NCI-H748 (cell line): ENCODE data around the gene TRIM72.
"Not testable (repeated sequence)": the region's sequence is repeated elsewhere in the genome, so short reads cannot be mapped to it uniquely, and the experiment has no call there.

ENCODE experiments used
- DNase-seq: peaks from one replicate; lab custom pipeline; 2025; ENCODE audit not compliant: unreplicated experiment; lab: John Stamatoyannopoulos, UW

TRIM72 gene

DNA sequence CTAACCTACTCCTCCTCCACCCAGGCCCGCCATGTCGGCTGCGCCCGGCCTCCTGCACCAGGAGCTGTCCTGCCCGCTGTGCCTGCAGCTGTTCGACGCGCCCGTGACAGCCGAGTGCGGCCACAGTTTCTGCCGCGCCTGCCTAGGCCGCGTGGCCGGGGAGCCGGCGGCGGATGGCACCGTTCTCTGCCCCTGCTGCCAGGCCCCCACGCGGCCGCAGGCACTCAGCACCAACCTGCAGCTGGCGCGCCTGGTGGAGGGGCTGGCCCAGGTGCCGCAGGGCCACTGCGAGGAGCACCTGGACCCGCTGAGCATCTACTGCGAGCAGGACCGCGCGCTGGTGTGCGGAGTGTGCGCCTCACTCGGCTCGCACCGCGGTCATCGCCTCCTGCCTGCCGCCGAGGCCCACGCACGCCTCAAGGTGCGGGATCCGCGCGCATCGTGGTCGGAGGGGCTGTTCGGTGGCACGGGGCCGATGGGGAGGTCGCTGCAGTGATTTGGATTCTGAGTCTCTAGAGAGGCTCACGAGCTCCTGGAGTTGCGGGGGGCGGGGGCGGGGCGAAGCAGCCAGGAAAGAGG is 878 bp downstream of the TRIM72 start:
- peak; percentile 14 for DNase-seq

DNA sequence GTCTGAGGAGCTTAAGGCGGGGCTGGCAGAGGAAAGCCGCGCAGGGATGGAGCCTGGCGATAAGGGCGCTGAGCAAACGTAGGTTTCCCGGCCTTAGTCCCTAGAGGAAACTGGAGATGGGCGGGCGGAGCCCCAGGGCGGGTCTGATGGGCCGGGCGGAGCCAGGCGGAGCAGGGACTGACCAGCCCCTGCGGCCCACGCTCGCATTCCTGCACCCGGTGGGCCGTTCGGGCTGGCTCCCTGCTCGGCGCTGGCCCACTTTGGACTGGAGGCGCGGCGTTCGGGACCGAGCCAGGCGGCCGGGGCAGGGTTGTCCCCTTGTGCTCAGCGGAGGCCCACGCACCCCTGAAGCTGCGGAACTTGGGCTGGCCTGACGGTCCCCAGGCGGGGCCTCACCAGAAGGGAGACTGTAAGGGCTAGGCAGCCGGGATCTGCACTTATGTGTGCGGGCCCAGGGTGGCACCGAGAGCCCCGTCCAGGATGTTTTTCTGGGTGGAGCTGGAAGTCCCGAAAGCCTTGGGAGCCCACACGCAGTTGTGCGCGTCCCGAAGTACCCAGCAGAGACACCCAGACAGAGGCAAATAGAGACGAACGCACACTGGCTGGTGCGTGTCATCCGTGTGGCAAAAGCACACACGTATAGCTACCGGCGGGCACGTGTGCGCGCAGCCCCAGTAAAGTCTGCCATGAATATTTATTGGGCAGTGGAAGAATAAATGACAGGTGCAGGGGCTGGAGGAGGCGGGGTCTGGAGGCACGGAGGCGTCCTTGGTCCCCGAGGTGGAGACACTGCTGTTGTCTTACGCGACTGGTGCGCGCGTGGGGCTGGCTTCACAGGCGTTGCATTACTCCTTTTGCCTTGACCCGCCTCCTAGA is 1.6 kb downstream of the TRIM72 start:
- peak; percentile 52 for DNase-seq

DNA sequence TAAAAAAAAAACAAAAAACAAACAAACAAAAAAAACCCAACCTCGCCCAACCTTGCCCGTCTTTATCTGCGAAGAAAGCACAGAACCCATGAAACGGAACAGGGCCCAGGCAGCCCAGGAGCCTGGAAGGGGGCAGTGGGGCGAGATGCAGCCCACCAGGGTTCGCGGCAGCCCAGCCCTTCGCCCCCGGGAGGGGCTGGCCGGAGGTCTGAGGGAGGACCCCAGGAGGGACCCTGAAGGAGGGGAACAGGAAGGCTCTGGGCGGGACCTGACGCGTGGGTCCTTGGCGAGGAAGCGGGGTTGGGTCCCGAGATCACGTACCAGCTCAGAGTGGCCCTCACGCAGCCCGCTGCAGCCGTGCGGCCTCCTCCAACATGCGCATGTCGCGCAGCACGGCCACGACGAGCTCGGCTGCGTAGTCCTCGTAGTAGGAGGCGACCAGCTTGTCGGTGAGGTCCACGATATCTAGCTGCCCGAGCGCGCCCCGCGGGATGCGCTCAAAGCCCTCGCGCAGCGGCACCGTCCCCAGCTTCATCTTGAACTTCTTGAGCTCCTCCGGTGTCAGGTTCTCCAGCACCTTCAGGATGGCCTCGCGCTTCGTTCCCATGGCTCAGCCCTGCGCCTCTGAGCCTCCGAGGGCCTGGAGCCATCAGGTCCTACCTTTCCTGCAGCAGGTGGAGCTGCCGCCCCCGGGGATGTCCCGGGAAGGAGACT is 2.7 kb downstream of the TRIM72 start, which contains the start of gene PYDC1:
Gene PYDC1 (minus strand): TSS at position 714 of the 714 bp plus-strand sequence. CDS start 107 bp downstream, at position 607.
- no peak for DNase-seq

DNA sequence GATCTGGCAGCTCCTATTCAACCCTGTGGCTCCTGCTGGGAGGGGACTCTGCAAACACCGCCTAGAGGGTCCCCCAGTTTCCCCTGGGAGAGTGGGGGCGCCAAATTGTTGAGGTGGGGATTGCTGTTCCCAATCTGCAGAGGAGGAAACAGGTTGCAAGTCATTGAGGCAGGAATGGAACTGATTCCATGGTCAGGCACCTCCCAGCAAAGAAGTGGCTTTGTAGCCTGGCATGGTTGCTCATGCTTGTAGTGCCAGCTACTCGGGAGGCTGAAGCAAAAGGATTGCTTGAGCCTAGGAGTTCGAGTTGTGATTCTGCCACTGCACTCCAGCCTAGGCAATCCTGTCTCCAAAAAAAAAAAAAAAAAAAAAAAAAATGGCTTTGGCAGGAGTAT is 3.2 kb downstream of the TRIM72 start:
- no peak for DNase-seq

DNA sequence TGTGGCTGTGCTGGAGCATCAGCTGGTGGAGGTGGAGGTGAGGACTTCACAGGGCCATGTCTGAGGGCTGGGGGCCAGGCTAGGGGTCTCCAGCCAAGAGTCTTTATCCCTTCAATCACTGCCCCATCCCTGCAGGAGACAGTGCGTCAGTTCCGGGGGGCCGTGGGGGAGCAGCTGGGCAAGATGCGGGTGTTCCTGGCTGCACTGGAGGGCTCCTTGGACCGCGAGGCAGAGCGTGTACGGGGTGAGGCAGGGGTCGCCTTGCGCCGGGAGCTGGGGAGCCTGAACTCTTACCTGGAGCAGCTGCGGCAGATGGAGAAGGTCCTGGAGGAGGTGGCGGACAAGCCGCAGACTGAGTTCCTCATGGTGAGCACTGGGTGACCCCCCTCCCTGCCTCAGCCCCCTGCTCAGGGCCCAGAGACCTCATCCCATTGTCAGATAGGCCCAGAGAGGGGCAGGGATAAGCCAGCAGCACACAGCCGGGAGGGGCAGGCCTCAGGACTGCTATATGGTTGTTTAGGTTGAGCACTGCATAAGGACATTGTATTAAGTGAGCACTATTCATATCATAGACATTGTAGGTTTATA is 5.3 kb downstream of the TRIM72 start:
- no peak for DNase-seq

DNA sequence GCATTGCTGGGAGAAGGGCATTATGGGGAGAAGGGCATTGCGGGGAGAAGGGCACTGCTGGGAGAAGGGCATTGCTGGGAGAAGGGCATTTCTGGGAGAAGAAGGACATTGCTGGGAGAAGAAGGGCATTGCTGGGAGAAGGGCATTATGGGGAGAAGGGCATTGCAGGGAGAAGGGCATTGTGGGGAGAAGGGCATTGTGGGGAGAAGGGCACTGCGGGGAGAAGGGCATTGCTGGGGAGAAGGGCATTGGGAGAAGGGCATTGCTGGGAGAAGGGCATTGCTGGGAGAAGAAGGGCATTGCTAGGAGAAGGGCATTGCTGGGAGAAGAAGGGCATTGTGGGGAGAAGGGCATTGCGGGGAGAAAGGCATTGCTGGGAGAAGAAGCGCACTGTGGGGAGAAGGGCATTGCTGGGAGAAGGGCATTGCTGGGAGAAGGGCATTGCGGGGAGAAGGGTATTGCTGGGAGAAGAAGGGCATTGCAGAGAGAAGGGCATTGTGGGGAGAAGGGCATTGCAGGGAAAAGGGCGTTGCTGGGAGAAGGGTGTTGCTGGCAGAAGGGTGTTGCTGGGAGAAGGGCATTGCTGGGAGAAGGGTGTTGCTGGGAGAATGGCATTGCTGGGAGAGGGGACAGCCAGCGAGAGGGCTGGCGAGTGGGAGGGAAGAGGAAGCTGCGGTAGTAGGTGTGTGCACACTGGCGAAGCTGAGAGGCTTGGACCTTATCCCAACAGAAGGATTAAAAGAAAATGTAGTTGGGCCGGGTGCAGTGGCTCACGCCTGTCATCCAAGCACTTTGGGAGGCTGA is 7.6 kb downstream of the TRIM72 start:
- DNase-seq: no peak

DNA sequence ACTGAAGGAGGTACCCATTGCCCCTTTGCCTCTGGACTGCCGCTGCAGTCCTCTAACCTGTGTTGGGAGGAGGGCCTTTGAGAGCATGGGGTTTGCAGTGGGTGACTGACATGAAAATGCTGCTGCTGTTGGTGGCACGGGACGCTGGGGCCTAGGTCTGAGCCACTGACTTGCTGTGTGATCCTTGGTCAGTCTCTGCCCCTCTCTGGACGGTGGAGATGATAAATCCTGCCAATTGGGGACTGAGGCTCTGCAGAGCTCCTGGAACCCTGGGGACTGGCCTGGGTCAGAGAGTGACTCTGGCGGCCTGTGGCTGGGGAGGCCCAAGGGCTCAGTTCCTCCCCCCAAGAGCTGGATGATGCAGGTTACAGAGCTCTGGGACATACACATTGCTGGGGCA is 9.1 kb downstream of the TRIM72 start:
- no peak for DNase-seq

DNA sequence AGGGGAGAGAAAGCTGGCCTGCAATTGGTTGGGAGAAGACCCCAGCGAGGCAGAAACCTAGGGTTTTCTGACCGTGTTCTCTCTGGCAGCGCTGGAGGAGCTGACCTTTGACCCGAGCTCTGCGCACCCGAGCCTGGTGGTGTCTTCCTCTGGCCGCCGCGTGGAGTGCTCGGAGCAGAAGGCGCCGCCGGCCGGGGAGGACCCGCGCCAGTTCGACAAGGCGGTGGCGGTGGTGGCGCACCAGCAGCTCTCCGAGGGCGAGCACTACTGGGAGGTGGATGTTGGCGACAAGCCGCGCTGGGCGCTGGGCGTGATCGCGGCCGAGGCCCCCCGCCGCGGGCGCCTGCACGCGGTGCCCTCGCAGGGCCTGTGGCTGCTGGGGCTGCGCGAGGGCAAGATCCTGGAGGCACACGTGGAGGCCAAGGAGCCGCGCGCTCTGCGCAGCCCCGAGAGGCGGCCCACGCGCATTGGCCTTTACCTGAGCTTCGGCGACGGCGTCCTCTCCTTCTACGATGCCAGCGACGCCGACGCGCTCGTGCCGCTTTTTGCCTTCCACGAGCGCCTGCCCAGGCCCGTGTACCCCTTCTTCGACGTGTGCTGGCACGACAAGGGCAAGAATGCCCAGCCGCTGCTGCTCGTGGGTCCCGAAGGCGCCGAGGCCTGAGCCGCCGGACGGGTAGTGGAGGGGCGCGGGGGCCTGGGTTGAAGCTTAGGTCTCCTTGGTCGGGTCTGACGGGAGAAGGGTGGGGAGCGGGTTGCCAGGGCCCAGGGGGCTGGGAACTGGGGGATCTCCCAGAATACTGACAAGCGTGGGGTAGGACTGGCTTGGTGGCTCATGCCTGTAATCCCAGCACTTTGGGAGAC is 10.4 kb downstream of the TRIM72 start:
- no peak for DNase-seq

DNA sequence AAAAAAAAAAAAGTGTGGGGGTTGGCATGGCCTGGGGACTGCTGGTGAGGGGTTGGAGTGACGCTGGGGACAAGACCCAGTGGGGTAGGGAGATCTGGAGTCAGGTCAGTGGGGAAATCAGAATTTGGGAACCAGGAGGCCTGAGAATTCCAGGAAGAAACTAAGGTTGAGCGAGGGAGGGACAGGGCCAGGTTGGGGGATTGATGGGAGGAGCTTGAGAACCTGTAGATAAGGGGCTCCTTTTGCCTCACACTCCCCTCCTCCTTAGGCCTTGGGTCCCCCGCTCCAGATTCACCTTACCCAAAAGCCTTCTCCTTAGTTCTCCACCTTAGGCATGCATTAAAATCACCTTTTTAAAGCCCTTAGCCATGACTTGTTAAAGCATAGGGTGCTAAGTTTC is 11.3 kb downstream of the TRIM72 start:
- no peak for DNase-seq

DNA sequence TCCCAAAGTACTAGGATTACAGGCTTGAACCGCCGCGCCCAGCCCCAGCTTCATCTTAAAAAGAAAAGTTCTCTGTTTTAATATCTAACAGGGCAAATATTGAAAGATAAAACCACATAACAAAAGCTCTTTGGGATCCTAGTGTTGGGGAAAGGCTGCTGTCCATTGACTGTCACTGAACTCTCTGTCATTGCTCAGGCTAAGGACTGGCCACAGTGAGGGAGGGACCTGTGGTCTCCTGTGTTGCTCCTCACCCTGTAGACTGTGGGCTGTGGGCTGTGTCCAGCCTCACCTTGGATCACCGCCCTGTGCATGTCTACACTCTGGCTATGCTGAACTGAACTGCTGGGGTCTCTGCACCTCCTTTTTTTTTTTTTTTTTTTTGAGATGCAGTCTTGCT is 14.3 kb downstream of the TRIM72 start:
- DNase-seq: no peak

DNA sequence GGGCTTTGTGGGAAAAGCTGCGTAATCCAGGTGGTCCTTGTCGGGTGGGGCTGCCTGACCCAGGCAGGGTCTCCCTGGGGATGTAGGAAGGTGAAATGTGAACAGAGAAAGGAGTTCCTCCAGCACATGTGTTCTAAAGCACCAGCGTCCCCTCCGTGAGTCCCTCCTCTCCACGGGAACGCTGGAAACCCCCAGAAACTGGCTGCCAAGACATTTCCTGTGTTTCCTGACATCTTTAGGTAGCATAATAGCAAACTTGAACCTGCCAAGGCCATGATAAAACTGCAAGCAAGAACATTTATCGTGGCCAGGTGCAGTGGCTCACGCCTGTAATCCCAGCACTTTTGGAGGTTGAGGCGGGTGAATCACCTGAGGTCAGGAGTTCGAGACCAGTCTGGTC is 15.6 kb downstream of the TRIM72 start:
- no peak for DNase-seq

DNA sequence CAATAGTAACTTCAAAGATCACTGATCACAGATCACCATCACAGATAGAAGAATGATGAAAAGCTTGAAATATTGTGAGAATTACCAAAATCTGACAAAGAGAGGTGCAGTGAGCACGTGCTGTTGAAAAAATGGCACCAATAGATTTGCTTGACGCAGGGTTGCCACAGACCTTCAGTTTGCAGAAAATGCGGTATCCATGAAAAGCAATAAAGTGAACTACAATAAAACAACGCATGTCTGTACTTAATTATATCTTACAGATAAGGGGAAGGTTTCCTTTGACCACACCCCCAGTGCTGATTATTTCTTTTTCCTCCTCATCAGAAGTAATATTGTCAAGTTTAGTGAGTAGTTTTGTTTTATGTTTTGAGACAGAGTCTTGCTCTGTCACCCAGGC is 24.1 kb downstream of the TRIM72 start:
- no peak for DNase-seq

DNA sequence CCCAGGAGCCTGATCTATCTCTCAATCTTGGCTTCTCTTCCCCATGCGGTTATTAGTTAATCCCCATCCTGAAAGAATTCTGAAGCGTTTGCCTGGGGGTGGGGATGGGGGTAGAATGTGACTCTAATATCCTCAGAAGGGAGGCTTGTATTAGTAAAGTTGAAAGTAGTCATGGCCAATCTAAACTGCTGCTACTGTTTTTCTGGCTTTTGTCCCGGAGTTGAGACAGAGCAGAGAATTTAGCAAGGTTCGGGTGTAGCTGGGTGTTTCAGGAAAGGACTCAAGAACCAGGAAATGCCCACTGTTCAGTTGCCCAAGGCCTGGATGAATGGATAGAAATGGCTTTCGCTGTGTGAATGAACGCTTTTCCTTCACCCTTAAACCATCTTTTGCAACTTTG is 28.3 kb downstream of the TRIM72 start:
- DNase-seq: no peak

DNA sequence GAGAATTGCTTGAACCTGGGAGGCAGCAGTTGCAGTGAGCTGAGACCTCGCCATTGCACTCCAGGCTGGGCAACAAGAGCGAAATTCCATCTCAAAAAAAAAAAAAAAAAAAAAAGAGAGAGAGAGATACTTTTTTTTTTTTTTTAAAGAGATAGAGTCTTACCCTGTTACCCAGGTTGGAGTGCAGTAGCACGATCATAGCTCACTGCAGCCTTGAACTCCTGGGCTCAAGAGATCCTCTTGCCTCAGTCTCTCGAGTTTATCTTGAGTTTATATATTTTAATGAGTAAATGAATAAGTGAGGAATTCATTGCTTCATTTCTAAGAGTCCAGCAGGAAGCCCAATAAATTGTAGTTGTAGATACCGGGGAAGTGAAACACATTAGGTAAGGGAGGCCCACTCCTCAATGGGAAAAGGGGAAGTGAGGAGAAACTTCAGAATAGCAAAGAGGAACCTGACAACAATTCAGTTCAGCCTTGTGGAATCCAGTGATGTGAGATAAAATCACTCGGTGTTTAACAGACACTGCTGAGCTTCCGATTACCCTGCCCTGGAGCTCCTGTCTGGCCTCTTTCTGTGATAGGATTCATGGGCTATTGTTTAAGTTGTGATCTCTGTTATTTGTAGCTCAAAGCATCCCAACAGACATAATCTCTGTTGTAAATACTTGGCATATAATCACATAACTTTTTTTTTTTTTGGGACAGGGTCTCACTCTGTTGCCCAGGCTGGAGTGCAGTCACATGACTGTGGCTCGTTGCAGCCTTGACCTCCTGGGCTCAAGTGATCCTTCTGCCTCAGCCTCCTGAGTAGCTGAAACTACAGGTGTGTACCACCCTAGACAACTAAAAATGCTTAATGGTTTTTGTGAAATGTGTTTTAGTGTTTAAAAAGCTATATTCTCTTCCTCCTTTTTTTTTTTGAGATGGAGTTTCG is 30.1 kb downstream of the TRIM72 start:
- DNase-seq: no peak

DNA sequence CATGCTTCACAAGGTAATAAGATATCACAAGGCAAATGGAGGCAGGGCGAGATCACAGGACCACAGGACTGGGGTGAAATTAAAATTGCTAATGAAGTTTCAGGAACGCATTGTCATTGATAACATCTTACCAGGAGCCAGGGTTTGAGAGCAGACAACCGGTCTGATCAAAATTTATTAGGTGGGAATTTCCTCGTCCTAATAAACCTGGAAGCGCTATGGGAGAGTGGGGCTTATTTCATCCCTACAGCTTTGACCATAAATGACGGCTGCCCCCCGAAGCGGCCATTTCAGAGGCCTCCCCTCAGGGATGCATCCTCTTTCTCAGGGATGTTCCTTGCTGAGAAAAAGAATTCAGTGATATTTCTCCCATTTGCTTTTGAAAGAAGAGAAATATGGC is 31.7 kb downstream of the TRIM72 start:
- DNase-seq: not testable (repeated sequence)

DNA sequence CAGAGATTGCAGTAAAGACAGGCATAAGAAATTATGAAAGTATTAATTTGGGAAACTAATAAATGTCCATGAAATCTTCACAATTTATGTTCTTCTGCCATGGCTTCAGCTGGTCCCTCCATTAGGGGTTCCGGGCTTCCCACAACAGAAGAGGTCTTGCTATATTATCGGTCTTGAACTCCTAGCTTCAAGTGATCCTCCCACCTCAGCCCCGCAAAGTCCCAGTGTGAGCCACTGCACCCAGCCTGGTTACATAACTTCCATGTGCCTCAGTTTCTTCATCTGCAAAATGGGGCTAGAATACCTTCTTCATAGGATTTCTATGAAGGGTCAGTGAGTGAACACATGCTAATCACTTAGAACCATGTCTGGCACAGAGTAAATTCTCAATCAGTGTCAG is 32.4 kb downstream of the TRIM72 start:
- no peak for DNase-seq

DNA sequence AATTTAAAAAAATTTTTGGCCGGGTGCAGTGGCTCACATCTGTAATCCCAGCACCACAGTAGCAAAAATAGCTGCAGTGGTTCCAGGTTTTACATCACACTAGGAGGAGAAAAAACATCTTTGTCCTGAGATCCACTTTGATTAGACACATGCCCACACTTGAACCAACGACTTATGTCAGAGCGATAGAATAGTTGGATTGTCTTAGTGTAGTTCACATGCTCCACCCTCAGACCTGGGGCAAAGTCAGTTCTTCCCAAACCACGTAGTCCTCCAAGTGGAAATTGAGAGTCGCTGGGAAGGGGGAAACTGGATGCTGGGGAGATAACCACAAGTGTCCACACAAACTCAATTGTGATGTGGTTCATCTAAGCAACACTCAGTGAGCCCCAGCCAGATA is 34.4 kb downstream of the TRIM72 start:
- DNase-seq: no peak

DNA sequence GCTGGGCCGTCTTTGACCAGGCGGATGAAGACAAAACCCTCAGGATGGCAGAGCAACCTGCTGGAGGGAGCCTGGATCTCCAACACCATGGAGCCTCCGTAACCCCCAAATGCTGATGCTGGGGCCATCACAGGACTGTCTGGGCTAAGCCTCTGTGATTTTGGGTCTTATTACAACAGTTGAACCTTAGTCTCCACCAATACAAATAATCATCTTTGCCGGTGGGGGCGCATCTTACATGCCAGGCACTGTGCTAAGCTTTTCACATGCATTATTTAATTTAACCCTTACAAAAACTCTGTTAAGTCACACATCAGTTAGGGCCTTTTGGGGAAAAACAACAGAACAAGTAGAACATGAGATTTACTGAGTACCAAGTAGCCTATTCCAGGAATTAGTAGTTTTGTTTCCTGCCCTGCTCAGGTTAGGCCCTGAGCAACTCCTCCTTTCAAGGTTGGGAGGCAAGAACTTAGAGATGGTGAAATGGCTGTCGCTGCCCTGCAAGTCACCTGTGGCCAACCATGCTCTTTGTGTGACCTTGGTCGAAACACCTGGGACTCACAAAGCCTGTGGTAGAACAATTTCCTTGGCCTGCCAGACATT is 37.0 kb downstream of the TRIM72 start:
- no peak for DNase-seq
